Progenitor cell of endocrine pancreas (in vitro differentiated cells): ENCODE results near the gene SLC51A. TPM values are rescaled to one million over a fixed set of nuclear protein-coding genes. Genes with fewer than 3 reads are reported as not detected.

ENCODE experiments used
- DNase-seq: peaks from one replicate; pipeline ENCODE4 v3.0.0; 2021; ENCODE audit warnings: low spot score; ENCODE audit not compliant: unreplicated experiment
- H3K27ac Mint-ChIP-seq: 2 replicates; pipeline ENCODE4 v1.8.0; 2021; ENCODE audit warnings: mild to moderate bottlenecking, moderate library complexity, mixed read lengths
- H3K27me3 Mint-ChIP-seq: 2 replicates; pipeline ENCODE4 v1.8.0; 2021; ENCODE audit warnings: mixed read lengths
- H3K36me3 Mint-ChIP-seq: 2 replicates; pipeline ENCODE4 v1.8.0; 2022; ENCODE audit warnings: mixed read lengths; ENCODE audit not compliant: insufficient read depth
- H3K4me1 Mint-ChIP-seq: 2 replicates; pipeline ENCODE4 v1.8.0; 2021; ENCODE audit warnings: low read depth, mixed read lengths
- H3K4me3 Mint-ChIP-seq: 2 replicates; pipeline ENCODE4 v1.8.0; 2021; ENCODE audit warnings: low read depth, mild to moderate bottlenecking, moderate library complexity, mixed read lengths
- H3K9me3 Mint-ChIP-seq: 2 replicates; pipeline ENCODE4 v1.8.0; 2021; ENCODE audit warnings: low read depth, mixed read lengths
- CTCF ChIP-seq: fragments of 200-600 bp; sonication (generic); IDR thresholded peaks from one replicate; pipeline ENCODE4 v1.5.0; 2021; ENCODE audit warnings: antibody characterized with exemption, mild to moderate bottlenecking; ENCODE audit not compliant: unreplicated experiment
- total RNA-seq: library from RNA; stranded (reverse); gene quantifications from 2 replicates; pipeline ENCODE4 v1.2.1, GENCODE V29; 2021

The SLC51A gene
- total RNA-seq, 1 donor from 2014 or later = 0.34 TPM

DNA sequence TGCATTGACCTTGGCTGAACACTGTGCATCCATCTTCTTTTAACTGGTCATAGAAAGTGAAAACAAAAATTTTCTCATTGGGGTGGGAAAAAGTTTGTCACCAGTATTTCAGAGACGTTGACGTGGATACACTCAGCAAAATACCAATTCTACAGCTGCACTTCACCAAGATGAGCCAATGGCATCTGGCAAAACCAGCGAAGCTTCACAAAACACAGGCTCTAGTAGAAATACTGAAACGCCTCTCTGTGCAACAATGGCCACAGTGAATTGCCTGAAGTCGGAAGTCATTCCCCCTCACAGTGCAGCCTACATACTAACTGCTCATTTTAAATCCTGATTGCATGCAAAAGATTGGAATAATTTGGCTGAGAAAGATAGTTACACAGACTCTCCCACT is 54.2 kb downstream of the SLC51A start:
- peaks cover 20% of the 10 kb centered on the region for H3K36me3 Mint-ChIP-seq
- TF ChIP-seq CTCF = no peak
- no peaks in the 10 kb centered on the region for H3K9me3 Mint-ChIP-seq
- H3K4me1 Mint-ChIP-seq = no peaks in the 10 kb centered on the region
- H3K27me3 Mint-ChIP-seq = no peaks in the 10 kb centered on the region
- no peak overlapping the region for H3K4me3 Mint-ChIP-seq
- DNase-seq = no peak
- H3K27ac Mint-ChIP-seq = no peak overlapping the region

DNA sequence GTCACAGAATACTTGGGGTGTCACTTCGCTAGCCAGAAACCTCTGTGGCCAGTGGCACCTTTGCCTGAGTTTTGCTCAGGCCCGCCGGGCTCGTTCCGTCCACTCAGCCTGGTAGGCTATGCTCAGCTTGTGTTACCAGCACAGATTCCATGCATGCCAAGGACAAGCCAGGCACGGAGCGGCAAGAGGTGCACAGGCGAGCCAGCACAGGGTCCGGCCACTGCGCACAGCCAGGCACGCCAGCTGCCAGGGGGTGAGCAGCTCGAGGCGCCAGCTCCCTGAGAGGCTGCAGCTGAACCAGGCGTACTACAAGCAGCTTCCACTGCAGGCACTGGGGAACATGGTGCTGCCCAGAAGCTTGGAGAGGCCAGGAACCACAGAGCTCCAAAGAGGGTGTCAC is 56.5 kb downstream of the SLC51A start:
- H3K27me3 Mint-ChIP-seq = no peaks in the 10 kb centered on the region
- no peaks in the 10 kb centered on the region for H3K4me1 Mint-ChIP-seq
- H3K4me3 Mint-ChIP-seq = no peak overlapping the region
- no peak for TF ChIP-seq CTCF
- no peaks in the 10 kb centered on the region for H3K9me3 Mint-ChIP-seq
- H3K27ac Mint-ChIP-seq = no peak overlapping the region
- DNase-seq = no peak
- peaks cover 20% of the 10 kb centered on the region for H3K36me3 Mint-ChIP-seq

- DNase-seq = no peak
- no peak overlapping the region for H3K4me3 Mint-ChIP-seq
- no peaks in the 10 kb centered on the region for H3K27me3 Mint-ChIP-seq
- TF ChIP-seq CTCF = no peak
- H3K36me3 Mint-ChIP-seq = peaks cover 20% of the 10 kb centered on the region
- no peaks in the 10 kb centered on the region for H3K4me1 Mint-ChIP-seq
- H3K9me3 Mint-ChIP-seq = no peaks in the 10 kb centered on the region
- H3K27ac Mint-ChIP-seq = no peak overlapping the region
Observed at GRCh38 chr3:196273655-196274054, 57.3 kb downstream of the SLC51A start.

GRCh38 chr3:196274585-196274984 is 58.3 kb downstream of the SLC51A start:
- TF ChIP-seq CTCF = no peak
- DNase-seq = no peak
- no peaks in the 10 kb centered on the region for H3K9me3 Mint-ChIP-seq
- H3K27ac Mint-ChIP-seq = no peak overlapping the region
- peaks cover 4% of the 10 kb centered on the region for H3K4me1 Mint-ChIP-seq
- no peaks in the 10 kb centered on the region for H3K27me3 Mint-ChIP-seq
- H3K36me3 Mint-ChIP-seq = peaks cover 14% of the 10 kb centered on the region
- H3K4me3 Mint-ChIP-seq = no peak overlapping the region

GRCh38 chr3:196275126-196275525 is 58.8 kb downstream of the SLC51A start:
- TF ChIP-seq CTCF = no peak
- Mint-ChIP-seq H3K36me3 (peaks cover 13% of the 10 kb centered on the region), H3K4me1 (peaks cover 7% of the 10 kb centered on the region), H3K4me3 (no peak overlapping the region), H3K27me3 (no peaks in the 10 kb centered on the region), H3K9me3 (no peaks in the 10 kb centered on the region), H3K27ac (no peak overlapping the region)
- DNase-seq = no peak
